Right hindlimb (tissue), 1 donor: ENCODE data around the gene GRAP.

Experiments
- DNase-seq: peaks from one replicate; pipeline ENCODE4 v3.0.0-alpha.2; 2018

GRAP gene

DNA sequence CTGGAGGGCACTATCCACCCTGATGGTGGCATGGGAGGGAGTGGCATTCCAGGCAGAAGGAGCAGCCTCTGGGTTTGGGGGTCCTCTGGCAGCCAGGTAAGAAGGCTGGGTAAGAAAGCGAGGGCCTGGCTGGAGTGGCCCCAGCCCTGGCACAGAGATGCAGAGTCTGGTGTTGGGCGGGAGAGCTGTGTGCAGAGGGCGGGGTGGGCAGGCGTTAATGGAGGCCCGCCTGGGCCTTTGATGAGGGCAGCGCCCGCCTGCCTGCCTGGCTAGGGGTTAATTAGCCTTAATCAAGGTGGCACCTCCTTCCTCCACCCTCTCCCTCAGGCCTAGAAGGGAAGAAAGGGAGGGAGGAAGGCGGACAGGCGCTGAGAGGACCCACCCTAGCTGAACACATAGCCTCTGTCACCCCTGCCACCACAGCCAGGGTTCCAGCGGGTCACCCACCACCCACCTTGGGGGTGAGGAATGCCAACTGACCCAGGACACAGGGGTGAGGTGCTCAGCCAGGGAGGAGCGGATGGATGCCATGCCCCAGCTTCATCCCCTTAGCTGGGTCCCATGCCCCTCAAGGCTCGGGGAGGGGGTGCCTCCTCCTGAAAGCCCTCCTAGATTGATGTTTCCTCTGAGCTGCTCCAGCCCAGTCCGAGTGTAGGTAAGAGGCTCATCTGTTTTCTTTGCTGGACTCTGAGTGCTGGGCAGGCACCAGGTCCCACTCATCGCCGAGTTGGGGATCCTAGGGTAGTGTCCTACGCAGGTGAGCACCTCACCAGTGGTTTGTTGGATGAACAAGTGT, 28.8 kb downstream of the GRAP start:
- no peak for DNase-seq

DNA sequence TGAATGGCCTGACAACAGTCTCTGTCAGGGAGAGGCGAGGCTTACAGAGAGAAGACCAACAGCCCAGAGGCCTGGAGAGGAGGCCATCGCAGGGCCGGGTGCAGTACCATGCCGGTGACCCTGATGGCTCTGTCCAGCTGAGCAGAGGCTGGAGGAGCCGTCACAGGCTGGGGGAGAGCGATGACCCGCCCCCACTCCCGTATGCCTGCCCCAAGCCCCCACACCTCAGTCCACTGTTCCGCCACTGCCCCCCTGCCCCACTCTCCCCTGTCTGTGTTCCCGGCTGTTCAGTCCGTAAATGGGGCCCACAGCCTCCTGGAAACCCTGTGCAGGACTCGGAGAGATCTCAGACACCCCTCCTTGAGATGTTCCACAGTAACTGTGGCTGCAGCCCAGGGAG, 29.4 kb downstream of the GRAP start:
- DNase-seq, result no peak

DNA sequence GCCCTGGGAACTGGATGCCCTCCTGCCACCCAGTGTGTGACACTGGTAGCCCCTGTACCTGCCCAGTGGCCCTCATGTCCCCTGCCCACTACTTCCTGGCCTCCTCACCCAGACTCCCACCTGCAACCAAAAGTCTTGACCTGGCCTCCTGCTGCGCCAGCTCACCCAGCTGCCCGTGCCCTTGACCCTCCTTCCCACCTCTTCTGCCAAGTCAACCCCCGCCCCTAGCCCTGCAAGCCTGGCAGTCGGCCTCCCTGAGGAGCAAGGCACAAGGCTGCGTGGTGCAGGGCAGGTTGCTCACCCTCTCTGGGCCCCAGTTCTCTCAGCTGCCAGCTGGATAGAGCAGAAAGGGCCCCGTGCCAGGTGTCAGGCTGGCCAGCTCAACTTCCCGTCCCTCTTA, 29.9 kb downstream of the GRAP start:
- DNase-seq, result no peak

DNA sequence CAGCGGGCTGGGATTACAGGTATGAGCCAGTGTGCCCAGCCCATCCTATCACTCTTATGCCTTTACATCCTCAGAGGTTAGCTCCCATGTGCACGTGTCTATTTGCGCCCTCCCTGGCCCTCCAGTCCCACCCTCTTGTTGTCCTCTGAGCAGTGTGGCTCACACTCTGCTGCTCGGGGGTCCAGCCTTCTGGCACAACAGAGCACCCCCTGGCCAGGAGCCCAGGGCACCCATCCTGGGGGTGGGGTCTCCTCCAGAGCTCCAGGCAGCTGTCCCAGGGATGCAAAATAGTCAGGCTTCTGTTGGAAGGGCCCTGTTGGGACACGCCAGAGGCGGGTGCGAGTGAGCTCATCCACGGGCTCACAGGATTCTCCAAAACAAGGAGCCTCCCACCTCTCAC, 30.5 kb downstream of the GRAP start:
- no peak for DNase-seq

DNA sequence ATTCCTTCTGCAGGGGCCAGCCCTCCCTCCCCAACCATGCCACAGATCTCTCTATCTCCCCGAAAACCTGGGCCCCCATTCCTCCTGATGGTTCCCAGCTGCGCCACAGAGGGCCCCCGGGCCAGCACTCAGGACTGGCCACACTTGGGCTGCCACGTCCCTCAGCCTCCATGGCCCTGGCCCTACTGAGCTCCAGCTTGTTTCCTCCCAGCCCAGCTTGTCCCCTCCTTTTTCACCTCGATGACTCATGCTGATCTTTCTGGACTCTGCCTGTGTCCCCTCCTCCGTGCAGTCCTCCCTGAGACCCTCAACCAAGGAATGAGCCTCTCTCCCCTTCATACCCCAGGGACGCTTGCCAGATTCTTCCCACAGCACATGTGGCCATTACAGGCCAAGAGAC, 31.3 kb downstream of the GRAP start:
- no peak for DNase-seq

DNA sequence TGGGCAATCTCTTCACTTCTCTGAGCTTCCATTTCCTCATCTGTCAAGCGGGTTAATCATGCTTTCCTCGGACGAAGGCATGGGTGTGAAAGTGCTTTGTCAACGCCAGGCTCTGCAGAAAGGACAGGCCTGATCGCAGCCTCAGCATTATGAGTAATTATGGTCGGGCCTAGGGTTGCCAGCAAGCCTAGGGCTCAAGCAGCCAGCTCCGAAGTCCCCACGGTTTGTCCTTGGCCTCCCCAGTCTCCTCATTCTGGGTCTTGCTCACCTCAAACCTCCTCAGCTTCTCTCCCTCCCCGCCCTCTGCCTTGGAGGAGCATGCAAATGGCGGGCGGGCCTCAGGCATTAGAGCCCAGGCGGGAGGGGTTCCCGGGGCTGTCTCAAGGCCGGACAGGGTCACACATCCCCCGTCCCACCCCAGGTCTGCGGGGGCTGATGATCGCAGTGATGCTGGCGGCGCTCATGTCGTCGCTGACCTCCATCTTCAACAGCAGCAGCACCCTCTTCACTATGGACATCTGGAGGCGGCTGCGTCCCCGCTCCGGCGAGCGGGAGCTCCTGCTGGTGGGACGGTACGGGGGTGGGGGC, 32.0 kb downstream of the GRAP start:
- no peak for DNase-seq

DNA sequence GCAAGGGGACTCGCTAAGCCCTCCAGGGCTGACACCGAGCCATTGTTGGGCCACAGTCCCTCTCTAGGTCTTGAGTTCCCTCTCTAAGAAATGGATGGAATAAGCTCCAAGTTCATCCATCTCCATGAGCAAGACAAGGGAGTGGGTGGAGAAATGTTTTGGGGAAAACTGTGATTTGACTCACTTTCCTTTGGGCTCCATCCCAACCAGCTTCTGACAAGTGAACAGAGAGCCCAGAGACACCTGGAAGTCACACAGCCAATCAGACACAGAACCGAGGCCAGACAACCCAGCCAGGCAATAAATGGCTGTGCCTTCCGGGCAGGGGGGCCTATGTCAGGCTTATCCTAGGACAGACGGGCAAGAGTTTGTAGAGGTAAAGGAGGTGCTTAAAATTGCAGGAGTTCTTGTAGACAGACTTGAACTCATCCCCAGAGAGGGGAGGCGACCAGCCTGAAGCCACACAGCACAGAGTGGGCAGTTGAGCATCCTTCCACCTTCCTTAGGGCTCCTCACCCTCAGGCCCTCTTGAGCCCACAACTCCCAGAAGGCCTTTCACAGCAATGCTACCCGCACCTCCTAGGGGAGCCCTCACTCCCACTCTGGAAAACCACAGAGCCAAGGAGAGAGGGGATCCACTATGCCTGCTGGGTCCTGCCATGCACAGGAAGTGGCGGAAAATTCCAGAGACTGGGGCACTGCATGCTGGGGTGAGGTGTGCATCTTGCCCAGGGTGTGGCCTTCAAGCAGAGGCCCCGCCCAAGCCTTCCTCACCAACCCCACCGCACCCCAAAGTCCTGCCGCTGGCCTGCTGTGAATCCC, 32.7 kb downstream of the GRAP start:
- DNase-seq, result no peak

DNA sequence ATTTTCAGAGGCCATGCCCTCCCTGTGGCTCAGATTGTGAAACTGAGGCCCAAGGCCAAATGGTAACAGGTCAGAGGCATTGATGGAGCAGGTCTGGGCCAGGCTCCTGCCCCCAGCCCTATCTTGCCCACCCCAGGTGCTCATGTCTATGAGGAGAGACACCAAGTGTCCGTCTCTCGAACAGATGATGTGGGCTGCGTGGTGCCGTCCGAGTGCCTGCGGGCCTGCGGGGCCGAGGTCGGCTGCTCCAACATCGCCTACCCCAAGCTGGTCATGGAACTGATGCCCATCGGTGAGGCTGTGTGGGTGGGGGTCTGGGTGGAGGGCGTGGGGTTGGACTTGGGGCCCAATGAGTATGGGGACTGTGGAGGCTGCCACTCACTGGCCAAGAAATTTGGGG, 33.5 kb downstream of the GRAP start:
- no peak for DNase-seq

DNA sequence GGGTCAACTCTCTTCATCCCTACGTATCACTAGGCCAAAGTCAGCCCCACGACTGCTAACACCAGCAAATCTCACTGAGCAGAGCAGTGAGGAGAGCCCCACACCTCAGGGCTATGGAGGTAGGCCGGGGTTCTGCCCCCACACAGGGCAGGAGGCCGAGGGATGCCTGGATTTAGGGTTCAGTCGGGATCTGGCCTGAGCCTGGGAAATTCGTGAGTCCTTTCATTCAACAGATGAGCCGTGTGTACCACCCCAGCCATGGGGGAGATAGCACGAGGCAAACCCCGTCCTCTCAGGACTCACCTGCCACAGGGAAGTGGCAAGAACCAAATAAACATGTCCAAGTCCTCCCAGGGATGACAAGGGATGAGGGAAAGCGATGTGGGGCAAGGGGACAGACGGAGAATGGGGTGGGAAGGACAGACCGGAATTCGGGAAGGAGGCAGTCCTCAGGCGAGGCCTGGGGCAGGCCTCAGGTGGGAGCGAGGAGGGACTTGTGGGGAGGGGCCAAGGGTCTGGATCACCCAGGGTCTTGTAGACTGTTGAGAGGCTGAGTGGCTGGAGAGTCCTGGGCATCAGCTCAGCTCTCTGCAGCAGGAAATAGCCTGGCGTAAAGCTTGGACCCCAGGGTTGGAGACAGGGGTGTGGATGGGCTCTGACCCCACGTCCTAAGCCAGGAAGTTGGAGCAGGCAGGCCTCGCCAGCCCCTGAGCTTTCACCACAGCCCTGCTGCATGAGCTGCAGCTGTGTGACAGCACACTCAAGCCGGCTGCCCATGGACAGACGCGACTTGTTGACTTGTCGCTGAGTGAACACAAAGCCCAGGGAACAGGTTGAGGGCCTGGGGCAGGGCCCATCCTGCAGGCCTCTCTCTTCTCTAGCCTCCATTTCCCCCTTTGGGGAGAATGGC, 34.3 kb downstream of the GRAP start:
- no peak for DNase-seq

DNA sequence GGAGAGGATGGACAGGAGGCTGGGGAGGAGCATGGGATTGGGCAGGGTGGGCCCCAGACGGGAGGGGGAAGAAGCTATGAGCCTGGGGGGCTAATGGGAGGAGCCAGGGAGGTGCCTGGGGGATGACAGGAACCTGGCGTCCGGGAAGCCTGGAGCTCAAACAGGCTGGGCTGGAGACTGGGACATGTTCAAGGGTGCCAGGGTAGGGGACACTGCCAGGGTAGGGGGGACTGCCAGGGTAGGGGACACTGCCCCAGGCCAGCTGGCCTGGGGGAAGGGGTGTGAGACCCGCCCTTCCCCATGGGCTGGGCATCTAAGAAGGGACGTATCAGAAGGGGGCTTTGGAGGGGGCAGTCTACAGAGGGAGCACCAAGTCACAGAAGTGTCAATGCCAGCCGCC, 35.2 kb downstream of the GRAP start:
- DNase-seq, result no peak

DNA sequence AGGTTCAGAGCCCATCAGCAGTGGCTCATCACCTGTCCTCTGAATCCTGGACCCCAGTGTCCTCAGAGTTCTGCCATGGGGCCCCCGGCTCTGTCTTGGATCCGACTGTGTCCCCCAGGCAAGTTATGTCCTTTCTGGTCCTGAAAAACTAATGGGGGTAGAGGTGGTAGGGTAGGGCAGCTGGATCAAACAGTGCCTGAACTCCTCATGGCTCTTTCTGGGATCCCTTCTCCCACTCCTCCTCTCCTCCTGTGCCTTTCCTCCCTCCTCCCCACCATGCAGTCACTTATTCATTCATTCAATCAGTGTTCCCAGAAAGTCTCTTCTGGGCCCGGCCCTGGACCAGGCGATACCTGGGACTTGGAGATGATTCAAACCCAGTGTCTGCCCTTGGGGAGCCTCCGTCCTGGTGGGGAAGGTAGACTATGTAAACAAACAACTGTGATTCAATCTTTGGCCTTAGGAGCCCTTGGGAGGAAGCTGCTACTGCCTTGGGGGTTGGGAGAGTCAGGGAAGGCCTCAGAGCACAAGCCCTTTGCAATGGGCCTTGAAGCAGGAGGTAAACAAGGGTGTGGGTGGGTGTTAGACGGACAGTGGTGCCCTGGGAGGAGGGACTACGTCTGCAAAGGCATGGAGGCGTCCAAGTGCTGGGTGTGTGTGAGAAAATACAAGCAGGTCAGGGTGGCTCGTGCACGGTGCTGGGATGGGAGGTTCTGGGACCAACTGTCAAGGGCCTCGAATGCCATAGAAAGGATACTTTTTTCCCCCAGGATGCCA, 35.8 kb downstream of the GRAP start:
- DNase-seq, result no peak

DNA sequence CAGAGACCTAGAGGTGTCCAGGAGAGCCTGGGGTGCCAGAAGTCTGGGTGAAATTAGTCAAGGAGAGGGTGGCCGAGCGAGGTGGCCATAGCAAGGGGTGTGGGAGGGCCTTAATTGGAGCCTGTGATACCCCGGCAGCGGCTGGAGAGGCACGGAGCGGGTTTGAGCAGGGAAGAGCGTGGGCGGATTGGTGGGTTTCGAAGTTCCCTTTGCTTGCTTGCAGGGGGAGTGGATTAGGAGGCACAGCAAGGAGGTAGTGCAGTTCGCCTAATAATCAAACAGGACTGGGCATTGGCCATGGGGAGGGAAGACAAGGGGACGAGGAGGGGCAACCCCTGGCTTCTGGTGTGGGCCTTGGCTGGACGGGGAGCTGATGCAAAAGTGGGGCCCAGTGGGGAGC, 36.8 kb downstream of the GRAP start:
- no peak for DNase-seq

DNA sequence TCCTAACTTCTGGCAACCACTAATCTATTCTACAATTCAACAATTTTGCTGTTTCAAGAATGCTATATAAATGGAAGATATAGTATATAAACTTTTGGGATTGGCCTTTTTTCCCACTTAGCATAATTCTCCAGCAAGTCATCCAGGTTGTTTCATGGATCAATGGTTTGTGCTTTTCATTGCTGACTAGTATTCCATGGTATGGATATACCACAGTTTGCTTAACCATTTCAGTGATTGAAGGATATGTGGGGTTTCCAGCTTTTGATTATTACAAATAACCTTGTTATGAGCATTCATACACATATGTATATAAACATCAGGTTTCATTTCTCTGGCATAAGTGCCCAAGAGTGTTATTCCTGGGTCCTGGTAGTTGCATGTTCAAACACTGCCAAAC, 40.1 kb downstream of the GRAP start:
- DNase-seq, result no peak

DNA sequence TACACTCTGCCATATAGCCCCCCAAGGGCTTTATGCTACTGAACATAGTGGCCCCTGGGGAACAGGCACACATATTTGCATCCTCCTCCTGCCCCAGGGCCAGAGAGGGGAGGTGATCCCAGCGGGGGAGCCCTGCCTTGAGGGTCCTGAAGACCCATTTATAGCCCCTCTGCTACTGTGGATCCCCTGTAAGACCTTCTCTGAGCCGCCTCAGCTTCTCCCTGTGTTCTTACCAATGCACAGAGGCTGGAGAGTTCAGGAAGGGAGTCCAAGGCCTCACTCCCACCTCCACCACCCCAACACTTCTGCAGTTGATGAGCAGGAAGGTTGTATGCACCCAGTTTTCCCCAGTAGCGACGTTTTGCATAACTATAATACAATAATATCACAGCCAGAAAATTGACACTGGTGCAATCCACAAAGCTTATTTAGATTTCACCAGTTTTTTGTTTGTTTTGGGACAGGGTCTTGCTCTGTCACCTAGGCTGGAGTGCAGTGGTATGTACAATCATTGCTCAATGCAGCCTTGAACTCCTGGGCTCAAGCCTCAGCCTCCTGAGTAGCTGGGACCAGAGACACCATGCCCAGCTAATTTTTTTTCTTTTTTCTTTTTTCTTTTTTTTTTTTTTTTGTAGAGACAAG, 40.8 kb downstream of the GRAP start:
- DNase-seq, result no peak

DNA sequence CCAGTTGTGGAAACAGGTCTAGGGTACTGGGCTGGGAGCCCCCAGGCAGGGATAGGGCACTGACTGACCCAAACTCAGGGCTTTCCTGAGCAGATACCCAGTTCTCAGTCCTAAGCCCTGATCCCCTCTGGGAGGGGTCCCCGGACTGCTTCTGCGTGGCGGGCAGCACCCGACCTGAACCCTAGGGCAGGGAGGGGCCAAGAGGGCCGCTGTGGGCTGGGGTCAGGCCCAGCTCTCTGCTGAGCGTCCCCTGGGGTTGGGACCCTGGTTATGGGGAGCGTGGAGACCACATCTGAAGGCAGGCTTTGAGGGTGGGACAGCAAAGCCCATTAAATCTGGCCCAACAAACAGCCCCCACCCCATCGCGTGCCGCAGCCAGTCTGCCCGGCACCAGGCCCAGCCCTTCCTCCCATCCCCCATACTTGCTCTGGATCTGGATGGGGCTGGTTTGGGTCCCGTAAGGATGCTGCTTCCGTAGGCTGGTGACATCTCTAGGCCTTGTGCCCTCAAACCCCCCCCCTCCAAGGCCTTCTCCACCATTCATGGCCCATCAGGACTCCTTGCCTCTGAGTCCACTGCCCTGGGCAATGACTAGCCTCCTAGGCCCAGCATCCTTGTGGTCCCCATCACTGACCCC, 41.5 kb downstream of the GRAP start:
- DNase-seq, result no peak

DNA sequence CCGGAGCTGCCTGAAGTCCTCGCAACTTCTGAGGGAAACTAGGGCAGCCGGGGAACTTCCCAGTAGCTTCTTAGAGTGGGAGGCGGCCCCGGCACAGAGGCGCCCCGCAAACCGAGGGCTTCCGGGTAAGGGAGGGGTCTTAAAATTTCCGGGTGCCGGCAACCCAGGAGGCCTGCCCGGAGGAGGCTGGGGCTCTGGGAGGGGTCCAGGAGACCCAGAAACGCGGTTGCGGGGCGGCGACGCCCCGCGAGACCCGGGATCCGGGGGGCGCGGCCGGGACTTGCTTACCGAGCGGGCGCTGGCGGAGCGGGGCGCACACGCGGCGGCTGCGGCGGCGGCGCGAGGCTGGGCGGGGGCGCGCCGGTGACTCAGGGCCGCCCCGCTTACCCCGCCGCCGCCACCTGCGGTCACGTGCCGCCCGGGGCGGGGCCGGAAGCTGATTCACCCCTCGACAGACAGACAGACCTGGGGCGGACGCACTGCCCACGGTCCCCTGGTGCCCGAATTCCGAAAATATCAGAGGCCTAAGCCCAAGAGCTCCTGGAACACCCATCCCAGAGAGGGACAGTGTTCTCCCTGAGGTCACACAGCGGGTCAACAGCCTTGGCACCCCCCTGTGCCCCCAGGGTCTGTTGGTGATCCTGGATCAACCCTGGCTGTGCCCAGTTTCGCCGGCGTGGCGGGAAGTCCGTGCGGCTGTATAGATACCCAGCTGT, 42.2 kb downstream of the GRAP start, which contains the start of gene FAM83G:
TSS of gene FAM83G (minus strand) at position 344 of the 716 bp plus-strand sequence. CDS start 723 bp downstream, outside the sequence.
- no peak for DNase-seq

DNA sequence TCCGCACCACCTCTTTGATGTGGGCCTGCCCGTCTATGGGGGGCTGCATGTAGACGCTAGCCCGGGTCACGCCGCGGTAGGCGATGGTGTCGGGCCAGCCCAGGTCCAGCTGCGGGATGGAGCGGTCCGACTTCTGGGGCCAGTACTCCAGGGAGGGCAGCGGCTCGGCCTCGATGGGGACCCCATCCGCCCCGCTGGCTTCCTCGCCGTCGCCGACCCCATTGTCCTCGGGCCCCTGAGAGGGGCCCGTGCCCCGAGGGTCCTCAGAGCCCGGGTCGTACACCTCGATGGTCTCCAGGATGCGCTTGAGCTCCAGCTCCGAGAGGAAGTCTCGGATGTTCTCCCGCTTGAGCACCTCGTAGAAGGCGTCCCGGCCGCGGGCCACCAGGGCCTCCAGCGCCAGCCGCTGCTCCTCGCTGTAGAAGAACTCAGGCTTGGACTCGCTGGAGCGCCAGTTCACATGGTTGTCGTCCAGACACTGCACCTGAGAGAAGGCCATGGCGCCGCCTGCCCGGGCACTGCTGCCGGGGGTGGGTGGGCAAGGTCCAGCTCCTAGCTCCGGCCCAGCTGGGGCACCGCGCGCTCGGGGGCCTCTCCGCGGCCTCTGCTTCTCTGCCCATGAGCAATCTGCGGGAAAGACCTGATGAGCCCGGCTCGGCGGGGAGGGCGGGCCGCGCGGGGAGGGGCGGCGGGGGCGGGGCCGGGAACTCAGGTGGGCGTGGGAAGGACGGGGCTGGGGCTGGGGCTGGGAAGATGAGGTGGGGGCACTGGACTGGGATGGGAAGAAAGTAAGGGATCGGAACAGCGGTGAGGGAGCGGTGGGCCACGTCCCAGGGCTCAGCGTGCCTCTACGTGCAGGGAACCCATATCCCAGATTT, 43.0 kb downstream of the GRAP start:
- DNase-seq, result peak; percentile 44

DNA sequence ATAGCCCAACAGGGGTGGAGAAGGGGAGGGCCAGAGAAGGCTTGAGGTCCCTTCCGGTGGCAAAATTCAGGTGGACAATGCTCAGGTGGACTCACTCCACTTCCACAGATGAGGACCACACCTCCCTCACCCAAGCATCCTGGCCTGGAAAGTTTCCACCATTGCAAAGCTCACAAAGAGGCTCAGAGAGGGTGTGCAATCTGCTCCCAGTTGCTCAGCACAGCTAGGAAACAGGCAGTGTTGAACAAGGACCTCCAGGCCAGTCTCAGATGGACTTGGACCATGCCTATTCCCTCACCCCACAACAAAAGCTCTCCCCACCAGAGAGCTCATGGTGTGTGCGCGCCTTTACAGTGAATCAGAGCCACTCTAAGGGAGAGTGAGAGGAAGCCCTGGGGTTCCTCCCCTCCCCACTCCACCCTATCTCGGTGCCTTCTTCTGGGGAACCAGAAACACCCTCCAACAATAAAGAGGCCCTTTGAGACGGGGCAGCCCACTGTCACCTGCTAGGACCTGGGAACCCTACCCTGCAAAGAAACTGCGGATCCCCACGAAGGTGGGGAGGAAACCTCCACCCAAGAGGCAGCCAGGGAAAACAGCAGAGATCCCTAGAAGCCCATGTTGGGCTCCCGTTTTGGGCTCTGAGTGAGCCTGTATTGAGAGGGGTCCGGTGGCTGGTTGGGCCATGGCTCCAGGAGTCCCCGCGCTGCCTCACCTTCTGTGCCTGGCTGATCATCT, 43.8 kb downstream of the GRAP start:
- DNase-seq, result no peak
